ENCODE results near the gene C16orf74.

C16orf74 gene

DNA sequence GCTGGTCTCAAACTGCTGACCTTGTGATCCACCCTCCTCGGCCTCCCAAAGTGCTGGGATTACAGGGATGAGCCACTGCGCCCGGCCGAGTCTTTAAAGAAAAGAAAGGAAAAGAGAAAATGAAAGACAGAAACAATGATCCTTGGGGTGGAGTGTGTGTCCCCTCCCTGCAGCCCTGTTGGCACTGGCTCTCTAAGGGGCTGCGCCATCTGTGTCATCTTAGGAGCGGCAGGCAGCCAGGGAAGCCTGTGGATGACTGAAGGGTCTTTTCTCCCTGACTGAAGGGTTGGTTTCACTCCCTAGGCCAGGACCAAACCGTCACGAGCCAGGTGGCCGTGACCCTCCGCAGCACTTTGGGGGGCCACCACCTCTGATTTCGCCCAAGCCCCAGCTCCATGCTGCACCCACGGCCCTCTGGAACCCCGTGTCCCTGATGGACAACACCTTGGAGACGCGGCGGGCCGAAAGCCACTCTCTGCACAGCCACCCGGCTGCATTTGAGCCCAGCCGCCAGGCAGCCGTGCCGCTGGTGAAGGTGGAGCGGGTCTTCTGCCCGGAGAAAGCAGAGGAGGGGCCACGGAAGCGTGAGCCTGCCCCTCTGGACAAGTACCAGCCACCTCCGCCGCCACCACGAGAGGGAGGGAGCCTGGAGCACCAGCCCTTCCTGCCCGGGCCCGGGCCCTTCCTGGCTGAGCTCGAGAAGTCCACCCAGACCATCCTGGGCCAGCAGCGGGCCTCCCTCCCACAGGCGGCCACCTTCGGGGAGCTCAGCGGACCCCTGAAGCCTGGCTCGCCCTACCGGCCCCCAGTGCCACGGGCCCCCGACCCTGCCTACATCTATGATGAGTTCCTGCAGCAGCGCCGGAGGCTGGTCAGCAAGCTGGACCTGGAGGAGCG lies 89.8 kb downstream of the C16orf74 start:
- Histone ChIP-seq H3K4me1 (ENCODE audit: control insufficient read depth, insufficient read depth, low read length) (peaks cover 34% of the 10 kb centered on the region), H3K27ac (ENCODE audit: insufficient read depth, low read depth, low read length, poor library complexity, severe bottlenecking) (peak overlapping the region; percentile 90), H3K4me3 (ENCODE audit: insufficient read depth, low read depth, low read length) (no peak overlapping the region), H3K9me3 (ENCODE audit: control insufficient read depth, low read length) (no peaks in the 10 kb centered on the region), H3K27me3 (ENCODE audit: control insufficient read depth, insufficient read depth, low read length, poor library complexity, severe bottlenecking) (no peaks in the 10 kb centered on the region), H3K36me3 (ENCODE audit: control insufficient read depth, insufficient read depth, low read length) (peaks cover 15% of the 10 kb centered on the region)
- WGBS, 2 experiments: 94 to 95% methylated on average over 42 of the region's 42 CpGs

DNA sequence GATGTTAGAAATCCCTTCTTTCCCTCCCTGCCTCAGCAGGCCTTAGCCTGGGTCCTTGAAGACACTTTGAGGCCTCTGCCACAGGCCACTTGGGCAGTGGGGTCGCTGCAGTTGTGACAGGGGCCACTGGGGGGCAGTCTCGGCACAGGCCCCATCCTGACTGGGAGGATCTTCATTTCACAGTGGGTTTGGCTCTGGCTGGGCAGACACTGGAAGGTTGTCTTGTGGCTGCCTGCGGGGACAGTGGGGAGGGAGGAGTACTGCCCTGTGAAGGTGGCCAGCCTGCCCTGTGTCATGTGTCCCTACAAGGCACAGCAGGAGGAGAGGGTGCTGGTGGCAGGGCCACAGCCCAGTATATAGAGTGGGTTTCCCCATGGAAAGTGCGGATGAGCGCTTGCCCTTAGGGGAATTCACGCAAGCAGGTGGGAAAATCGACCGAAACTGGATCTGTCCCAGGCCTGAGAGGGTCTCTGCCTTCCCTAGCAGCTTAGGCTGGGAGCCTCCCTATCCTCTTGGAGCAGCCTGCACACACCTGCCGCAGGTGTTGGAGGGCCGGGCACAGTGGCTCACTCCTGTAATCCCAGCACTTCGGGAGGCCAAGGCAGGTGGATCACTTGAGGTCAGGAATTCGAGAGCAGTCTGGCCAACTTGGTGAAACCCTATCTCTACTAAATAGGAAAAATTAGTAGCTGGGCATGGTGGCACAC lies 90.9 kb downstream of the C16orf74 start:
- H3K27me3 ChIP-seq (ENCODE audit: control insufficient read depth, insufficient read depth, low read length, poor library complexity, severe bottlenecking): no peaks in the 10 kb centered on the region
- H3K36me3 ChIP-seq (ENCODE audit: control insufficient read depth, insufficient read depth, low read length): peaks cover 15% of the 10 kb centered on the region
- H3K9me3 ChIP-seq (ENCODE audit: control insufficient read depth, low read length): no peaks in the 10 kb centered on the region
- no peak overlapping the region for H3K27ac ChIP-seq (ENCODE audit: insufficient read depth, low read depth, low read length, poor library complexity, severe bottlenecking)
- WGBS, 2 experiments: 74 to 78% methylated on average over 12 of the region's 12 CpGs
- H3K4me1 ChIP-seq (ENCODE audit: control insufficient read depth, insufficient read depth, low read length): peaks cover 38% of the 10 kb centered on the region
- H3K4me3 ChIP-seq (ENCODE audit: insufficient read depth, low read depth, low read length): no peak overlapping the region

DNA sequence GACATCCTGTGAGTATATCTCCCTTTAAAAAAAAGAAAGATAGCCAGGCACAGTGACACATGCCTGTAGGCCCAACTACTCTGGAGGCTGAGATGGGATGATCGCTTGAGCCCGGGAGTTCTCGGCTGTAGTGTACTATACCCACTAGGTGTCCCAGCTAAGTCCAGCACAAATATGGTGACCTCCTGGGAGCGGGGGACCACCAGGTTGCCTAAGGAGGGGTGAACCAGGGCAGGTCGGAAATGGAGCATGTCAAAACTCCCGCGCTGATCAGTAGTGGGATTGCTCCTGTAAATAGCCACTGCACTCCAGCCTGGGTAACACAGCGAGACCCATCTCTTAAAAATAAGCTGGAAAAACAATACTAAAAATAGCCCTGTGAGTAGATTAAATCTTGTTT lies 91.6 kb downstream of the C16orf74 start:
- Histone ChIP-seq H3K4me3 (ENCODE audit: insufficient read depth, low read depth, low read length) (no peak overlapping the region), H3K36me3 (ENCODE audit: control insufficient read depth, insufficient read depth, low read length) (peaks cover 15% of the 10 kb centered on the region), H3K27me3 (ENCODE audit: control insufficient read depth, insufficient read depth, low read length, poor library complexity, severe bottlenecking) (no peaks in the 10 kb centered on the region), H3K9me3 (ENCODE audit: control insufficient read depth, low read length) (no peaks in the 10 kb centered on the region), H3K4me1 (ENCODE audit: control insufficient read depth, insufficient read depth, low read length) (peaks cover 42% of the 10 kb centered on the region), H3K27ac (ENCODE audit: insufficient read depth, low read depth, low read length, poor library complexity, severe bottlenecking) (no peak overlapping the region)
- 95% methylated on average over 8 of the region's 8 CpGs for WGBS, 2 experiments

DNA sequence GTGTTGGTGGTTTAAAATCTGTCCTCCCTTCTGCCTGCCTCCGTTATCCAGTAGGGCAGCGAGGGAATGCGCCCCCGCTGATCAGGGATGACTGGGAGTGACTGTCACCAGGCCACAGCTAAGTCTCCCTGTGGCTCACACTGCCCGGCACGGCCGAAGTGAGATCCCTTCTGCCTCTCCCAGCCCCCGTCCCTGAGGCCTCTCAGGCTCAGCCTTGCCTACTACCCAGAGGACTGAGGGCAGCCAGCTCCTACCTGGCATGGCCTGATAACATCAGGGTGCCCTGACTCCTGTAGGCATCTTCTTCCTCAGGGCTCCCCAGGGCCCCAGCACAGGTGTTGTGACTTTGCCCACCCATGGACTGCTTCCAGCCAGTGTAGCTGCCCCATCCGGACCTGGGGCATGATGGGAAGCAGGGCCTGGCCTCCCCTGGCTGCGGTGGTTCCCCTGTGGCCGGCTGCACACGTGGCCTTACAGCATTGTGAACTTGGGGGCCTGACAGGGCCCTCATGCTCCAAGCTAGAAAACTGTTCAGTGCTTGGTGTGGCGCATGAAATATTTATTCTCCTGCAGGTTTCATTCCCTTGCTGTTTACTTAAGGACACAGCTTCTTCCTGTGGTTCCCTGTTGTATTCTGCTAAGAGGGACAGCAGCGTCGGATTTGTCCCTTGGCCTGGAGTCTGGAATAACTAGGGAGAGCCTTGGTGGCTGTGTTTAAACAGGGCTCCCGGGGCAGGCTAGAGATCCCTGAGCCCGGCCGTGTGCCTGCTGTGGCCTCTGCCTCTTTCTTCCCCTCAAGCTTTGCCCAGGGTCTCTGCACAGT lies 92.2 kb downstream of the C16orf74 start:
- WGBS, 2 experiments: 94 to 95% methylated on average over 18 of the region's 18 CpGs
- H3K9me3 ChIP-seq (ENCODE audit: control insufficient read depth, low read length): no peaks in the 10 kb centered on the region
- H3K4me3 ChIP-seq (ENCODE audit: insufficient read depth, low read depth, low read length): no peak overlapping the region
- H3K27me3 ChIP-seq (ENCODE audit: control insufficient read depth, insufficient read depth, low read length, poor library complexity, severe bottlenecking): no peaks in the 10 kb centered on the region
- H3K4me1 ChIP-seq (ENCODE audit: control insufficient read depth, insufficient read depth, low read length): peaks cover 45% of the 10 kb centered on the region
- H3K27ac ChIP-seq (ENCODE audit: insufficient read depth, low read depth, low read length, poor library complexity, severe bottlenecking): no peak overlapping the region
- peaks cover 12% of the 10 kb centered on the region for H3K36me3 ChIP-seq (ENCODE audit: control insufficient read depth, insufficient read depth, low read length)

DNA sequence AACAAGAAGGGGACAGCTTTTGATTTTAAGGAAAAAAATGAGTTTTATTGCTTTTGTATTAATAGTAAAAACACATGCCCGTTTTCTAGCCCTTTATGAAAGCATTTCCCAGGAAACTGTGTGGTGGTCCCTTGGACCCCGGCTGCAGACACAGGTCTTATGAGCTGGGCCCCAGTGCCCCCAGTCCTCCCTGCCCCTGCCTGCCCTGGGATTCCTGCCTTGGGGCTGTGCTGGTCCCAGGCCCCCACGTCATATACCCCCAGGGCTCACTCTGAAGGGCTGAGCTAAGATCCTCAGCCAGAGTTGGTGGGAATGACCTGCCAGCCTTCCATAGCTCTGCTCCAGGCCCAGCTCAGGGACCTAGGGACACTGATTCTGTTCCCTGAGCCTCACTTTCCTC lies 92.9 kb downstream of the C16orf74 start:
- Histone ChIP-seq H3K36me3 (ENCODE audit: control insufficient read depth, insufficient read depth, low read length) (peaks cover 8% of the 10 kb centered on the region), H3K27ac (ENCODE audit: insufficient read depth, low read depth, low read length, poor library complexity, severe bottlenecking) (no peak overlapping the region), H3K9me3 (ENCODE audit: control insufficient read depth, low read length) (no peaks in the 10 kb centered on the region), H3K4me3 (ENCODE audit: insufficient read depth, low read depth, low read length) (no peak overlapping the region), H3K4me1 (ENCODE audit: control insufficient read depth, insufficient read depth, low read length) (peaks cover 47% of the 10 kb centered on the region), H3K27me3 (ENCODE audit: control insufficient read depth, insufficient read depth, low read length, poor library complexity, severe bottlenecking) (no peaks in the 10 kb centered on the region)
- WGBS, 2 experiments: 92 to 96% methylated on average over 3 of the region's 3 CpGs
